Measurements from ENCODE around the gene FAM193A.
"Not testable (repeated sequence)": the region's sequence is repeated elsewhere in the genome, so short reads cannot be mapped to it uniquely, and the experiment has no call there.

Gene FAM193A

DNA sequence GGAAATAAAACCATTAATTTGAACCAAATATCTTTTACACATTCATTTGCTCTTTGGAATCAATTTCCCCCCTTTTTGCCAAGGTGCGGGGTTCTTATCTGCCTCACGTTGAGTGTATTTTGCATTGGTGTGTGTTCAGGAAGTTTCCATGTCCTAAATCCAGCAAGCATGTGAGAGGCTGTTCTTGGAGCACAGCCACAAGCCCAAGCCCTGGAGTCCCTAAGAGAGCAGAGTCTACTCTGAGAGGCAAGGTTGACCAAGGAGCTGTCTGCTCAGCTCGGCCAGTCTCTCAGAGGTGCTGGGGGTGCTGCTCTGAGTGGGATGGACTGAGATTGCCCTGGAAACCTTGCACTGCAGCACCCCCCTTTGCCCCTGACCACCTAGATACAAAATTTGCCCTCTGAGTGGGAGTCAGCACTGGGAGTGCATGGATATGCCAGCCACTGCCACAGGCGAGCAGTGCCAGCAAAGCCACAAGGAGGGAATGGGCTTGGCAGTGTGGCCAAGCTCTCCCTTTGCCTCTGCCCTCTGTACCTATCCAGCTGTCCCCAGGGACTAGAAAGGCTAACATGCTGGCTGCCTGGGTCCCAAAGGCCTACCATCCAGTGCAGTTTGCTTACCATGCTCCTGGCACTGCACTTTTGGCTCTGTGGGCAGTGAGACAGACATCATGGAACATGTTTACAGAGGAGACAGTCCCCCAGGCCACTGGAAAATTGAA lies 20.5 kb upstream of the FAM193A start:
- no peak for DNase-seq (ENCODE audit: low read depth in 2 of 2)

DNA sequence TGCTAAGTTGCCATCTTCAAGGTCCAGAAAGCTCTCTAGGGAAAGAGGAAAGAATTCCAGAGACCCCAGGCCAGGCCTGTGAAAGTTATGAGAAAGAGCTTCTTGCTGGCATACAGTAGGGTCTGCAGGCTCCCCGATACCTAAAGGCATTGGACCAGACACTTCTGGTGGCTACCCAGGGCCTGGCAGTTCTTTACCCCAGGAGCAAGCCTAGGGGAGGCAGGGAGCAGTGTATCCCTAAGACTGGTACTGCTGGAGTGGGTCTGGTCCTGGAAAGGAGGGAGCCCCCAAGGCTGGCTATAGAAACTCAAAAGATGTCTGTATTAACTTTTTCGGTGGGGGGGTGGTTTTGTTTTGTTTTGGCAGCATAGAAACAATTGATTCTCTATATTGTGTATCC lies 19.8 kb upstream of the FAM193A start:
- DNase-seq (ENCODE audit: low read depth in 2 of 2): no peak

DNA sequence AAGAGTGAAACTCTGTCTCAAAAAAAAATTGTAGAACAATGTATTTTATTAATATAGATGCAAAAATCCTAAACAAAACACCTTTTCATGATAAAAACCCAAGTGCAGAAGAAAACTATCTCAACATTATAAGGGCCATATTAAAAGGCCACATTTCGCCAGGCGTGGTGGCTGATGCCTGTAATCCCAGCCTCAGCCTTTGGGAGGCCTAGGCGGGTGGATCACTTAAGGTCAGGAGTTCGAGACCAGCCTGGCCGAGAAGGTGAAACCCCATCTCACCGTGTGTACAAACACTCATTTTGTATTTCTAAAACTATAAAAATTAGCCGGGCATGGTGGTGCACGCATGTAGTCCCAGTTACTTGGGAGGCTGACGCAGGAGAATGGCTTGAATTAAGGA lies 9.9 kb upstream of the FAM193A start:
- DNase-seq (ENCODE audit: low read depth in 2 of 2): no peak

GRCh38 chr4:2534904-2535375 lies 1.5 kb upstream of the FAM193A start:
- DNase-seq (ENCODE audit: low read depth in 2 of 2): no peak

DNA sequence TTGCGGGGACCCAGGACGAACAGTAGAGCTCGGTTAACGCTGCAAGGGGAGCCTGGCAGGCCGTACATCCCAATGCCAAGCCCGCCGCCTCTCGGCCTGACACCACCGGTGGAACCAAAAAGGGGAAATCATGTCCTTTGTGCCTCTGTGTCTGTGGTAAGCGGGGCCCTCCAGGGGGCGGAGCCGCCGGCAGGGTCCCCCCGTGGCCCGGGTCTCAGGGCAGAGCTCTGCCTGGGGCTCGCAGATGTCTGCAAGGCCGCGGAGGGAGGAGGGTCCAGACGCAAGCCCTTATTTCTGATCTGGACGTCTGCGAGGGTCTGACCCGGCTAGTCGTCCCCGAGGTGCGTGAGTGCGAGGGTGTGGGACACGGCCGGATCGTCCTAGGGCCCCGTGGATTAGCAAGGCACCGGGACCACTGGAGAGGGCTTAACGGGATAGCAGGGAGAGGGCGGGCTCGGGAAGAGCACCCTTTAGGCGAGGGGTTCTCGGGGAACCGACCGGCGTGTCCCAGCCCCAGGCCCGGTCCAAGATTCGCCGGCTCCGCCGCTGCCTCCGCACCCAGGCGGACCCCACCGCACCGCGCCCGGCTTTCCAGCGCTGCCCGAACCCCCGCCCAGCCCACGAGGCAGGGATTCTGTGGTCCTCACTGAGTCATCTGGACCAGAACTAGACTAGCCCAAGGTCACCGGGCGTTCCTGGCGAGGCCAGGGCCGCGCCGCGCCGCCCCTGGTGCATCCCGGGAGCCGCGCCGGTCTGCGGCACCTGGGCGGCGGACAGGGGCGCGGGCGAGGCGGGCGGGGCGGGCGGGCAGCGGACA lies 863 bp upstream of the FAM193A start:
- DNase-seq (ENCODE audit: low read depth in 2 of 2): peak; percentile 20 to 23

GRCh38 chr4:2537011-2537830 lies 774 bp downstream of the FAM193A start:
- peak; percentile 23 to 27 for DNase-seq (ENCODE audit: low read depth in 2 of 2)

DNA sequence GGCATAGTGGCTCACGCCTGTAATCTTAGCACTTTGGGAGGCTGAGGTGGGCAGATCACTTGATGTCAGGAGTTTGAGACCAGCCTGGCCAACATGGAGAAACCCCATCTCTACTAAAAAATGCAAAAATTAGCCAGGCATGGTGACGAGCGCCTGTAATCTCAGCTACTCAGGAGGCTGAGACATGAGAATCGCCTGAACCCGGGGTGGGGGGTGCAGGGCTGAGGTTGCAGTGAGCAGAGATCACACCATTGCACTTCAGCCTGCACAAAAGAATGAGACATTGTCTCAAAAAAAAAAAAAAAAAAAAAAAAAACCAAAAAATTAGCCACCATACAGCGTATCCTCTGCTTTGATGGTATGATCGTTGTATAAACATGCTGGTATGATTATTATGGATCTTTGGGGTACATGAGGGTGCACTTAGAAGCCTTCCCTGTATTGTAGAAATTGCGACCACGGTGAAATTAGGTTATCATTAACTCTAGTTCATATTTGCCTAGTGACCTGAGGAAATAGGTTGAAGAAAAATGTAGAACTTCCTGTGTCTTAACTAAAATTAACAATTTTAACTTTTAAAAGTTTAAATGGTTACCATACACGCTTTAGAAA lies 7.2 kb downstream of the FAM193A start:
- not testable (repeated sequence) for DNase-seq (ENCODE audit: low read depth in 2 of 2)

DNA sequence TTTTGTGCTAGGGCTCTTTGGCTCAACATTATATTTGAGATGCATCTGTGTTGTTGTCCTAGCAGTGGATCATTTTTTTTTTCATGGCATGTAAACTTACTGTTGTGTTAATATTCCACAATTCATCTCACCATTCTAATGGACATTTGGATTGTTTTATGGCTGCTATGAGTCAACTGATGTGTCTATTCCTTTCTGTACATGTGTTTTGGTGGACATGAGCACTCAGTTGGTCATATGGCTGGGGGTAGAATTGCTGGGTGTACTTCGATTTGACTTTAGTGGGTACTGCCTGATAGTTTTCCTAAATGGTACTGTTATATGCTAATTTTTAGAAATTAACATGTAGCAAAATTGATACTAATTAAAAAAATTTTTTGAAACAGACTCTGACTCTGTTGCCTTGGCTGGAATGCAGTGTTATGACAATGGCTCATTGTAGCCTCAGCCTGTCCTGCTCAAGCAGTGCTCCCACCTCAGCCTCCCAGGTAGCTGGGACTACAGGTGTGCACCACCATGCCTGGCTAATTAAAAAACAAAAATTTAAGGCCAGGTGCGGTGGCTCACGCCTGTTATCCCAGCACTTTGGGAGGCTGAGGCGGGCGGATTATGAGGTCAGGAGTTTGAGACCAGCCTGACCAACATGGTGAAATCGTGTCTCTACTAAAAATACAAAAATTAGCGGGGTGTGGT lies 9.0 kb downstream of the FAM193A start:
- DNase-seq (ENCODE audit: low read depth in 2 of 2): no peak

DNA sequence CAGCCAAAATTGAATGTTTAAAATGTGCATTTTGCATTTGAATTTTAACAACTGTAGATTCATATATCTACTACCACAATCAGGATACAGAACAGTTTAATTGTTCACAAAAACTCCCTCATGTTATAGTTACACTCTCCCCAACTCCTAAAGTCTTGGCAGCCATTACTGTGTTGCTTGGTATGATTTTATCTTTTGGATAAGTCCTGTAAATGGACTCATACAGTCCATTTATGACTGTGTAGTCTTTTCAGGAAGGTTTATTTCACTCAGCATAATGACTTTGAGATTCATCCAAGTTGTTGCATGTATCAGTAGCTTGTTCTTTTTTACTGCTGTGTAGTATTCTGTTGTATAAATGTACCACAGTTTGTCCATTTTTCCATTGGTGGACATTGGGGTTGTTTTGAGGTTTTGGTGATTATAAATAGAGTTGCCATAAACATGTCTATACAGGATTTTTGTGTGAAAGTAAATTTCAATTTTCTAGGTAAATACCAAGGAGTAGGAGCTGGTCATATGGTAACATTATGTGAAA lies 9.9 kb downstream of the FAM193A start:
- DNase-seq (ENCODE audit: low read depth in 2 of 2): no peak

- not testable (repeated sequence) for DNase-seq (ENCODE audit: low read depth in 2 of 2)
Measured at GRCh38 chr4:2546961-2547691, 10.7 kb downstream of the FAM193A start.

GRCh38 chr4:2551118-2551517 lies 14.7 kb downstream of the FAM193A start:
- DNase-seq (ENCODE audit: low read depth in 2 of 2): no peak

GRCh38 chr4:2552806-2553205 lies 16.4 kb downstream of the FAM193A start:
- DNase-seq (ENCODE audit: low read depth in 2 of 2): no peak

DNA sequence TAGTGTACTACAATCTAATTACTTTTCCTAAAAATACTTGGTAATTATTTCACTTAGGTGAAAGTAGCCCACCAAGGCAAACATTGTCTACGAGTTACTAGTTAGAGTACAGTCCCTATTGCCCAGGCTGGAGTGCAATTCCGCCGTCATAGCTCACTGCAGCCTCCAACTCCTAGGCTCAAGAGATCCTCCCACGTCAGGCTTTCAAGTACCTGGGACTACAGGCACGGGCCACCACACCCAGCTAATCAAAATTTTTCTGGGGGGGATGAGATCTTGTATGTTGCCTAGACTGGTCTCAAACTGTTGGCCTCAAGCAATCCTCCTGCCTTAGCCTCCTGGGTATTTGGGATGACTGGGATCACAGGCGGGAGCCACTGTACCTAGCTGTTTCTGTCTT lies 21.9 kb downstream of the FAM193A start:
- no peak for DNase-seq (ENCODE audit: low read depth in 2 of 2)

GRCh38 chr4:2560167-2560566 lies 23.7 kb downstream of the FAM193A start:
- no peak for DNase-seq (ENCODE audit: low read depth in 2 of 2)

DNA sequence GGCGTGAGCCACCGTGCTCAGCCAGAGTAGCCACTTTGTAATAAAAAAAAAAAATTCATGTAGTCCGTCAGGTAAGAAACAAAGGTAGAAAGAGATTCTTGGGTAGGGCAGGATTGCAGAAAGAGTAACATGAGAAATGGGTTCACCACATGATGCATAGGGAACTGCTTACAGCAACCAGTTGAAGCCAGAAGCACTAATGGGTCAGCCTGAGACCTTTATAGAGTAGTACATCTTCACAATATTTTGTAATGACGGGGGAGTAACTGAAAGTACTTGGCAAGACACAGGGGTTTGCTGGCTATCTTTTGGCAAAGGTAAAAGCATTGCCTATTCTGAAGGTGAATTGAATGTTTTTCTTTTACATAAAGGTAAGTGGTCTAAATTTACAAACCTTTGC lies 29.1 kb downstream of the FAM193A start:
- DNase-seq (ENCODE audit: low read depth in 2 of 2): no peak

DNA sequence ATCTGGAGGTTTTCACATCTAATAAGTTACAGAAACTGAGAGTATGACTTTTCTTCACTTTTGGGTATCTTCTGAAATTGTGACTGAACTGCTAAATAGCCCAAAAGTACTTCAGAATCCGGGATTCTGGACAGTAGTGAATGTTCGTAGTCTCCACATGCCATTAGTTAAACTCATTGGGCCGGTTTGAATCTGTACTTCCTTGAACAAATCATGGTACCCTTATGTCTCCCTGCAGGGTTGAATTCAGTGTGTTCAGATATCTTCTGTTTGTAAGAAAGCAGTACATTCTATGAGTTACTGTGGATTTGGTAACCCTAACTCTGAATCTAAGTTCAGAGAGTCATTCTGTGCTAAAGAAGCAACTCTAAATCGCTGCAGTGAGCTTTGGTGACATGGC lies 33.6 kb downstream of the FAM193A start:
- no peak for DNase-seq (ENCODE audit: low read depth in 2 of 2)

GRCh38 chr4:2570551-2571222 lies 34.2 kb downstream of the FAM193A start:
- peak; percentile 20 to 29 for DNase-seq (ENCODE audit: low read depth in 2 of 2)

DNA sequence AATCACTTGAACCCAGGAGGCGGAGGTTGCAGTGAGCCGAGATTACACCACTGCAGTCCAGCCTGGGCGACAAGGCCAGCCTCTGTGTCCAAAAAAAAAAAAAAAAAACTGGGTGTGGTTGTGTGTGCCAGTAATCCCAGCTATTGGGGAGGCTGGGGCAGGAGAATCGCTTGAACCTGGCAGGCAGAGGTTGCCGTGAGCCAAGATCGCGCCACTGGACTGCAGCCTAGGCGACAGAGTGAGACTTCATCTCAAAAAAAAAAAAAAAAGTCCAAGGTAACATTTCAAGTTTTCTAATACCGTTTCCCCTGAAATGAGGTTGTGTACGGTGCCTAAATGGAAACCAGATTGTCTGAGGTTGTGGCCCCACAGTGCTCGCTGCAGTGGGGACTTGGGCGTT lies 35.6 kb downstream of the FAM193A start:
- no peak for DNase-seq (ENCODE audit: low read depth in 2 of 2)

GRCh38 chr4:2572866-2573265 lies 36.4 kb downstream of the FAM193A start:
- no peak for DNase-seq (ENCODE audit: low read depth in 2 of 2)

GRCh38 chr4:2574009-2574408 lies 37.6 kb downstream of the FAM193A start:
- DNase-seq (ENCODE audit: low read depth in 2 of 2): no peak

Measured in stimulated activated CD8-positive, alpha-beta memory T cell treated with anti-CD3 and anti-CD28 coated beads, Interleukin-7, amount 100 ng/mL, for 1 hour (primary cell).